Measurements from ENCODE around the gene MX2. TPM values are rescaled to one million over a fixed set of nuclear protein-coding genes. Genes with fewer than 3 reads are reported as not detected.

Gene MX2
- total and polyA plus RNA-seq, 2 donors (not counting 3 experiments of a cell fraction or from before 2014, with no cell fraction given) = 0.01 TPM; not detected in 1

DNA sequence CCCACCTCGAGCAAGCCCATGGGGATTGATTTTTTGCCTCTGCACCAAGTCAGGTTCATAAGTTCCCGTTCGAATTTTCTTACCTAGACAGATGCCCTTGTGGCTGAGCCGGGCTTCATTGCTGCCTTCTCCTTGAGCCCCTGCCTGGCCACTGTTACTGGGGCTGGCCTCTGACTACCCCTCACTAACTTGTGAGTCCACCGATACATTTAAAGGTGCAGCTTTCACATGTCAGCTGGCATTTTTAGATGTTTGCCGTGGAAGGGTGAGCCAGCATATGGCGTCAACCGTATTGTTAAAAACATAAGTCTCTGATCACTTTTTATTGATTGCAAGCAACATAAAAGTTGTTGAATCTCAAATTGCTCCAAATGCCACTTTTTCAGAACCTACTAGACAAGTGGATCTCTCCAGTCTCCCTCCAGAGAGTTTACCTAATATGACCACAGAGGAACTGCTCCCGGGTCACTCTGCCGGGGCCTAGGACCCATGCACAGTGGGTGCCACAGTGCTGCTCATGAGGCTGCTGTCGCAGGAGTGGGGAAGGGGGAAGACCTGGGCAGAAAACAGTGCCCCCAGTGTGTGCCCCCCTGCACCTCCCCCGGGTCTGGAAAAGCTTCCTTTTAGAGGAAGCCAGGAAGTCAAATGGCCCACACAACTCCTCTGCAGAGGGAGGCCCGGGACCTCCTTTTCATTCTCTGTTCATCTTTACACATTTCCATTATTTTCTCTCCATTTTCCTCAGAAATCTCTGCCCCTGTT lies 83.1 kb downstream of the MX2 start:
- Histone ChIP-seq H3K4me3 (replicated peaks in 1 of 3; ENCODE audit: insufficient read depth in 1 of 3, low read depth in 1 of 3, low read length in 3 of 3) (no peak overlapping the region), H3K27ac (ENCODE audit: insufficient read depth, low read depth, low read length) (no peak overlapping the region), H3K27me3 (ENCODE audit: control insufficient read depth in 2 of 2, insufficient read depth in 2 of 2, low read length in 2 of 2) (no peaks in the 10 kb centered on the region), H3K4me1 (ENCODE audit: control insufficient read depth, extremely low read depth, insufficient read depth, low read length) (no peaks in the 10 kb centered on the region), H4K20me1 (replicated peaks; ENCODE audit: control insufficient read depth, extremely low read depth, insufficient read depth, low read length) (no peaks in the 10 kb centered on the region), H2AFZ (ENCODE audit: low read depth, low read length) (no peak overlapping the region), H3K4me2 (ENCODE audit: insufficient read depth, low read length) (no peak overlapping the region), H3K9ac (replicated peaks; ENCODE audit: extremely low read depth, insufficient read depth, low read length) (no peak overlapping the region), H3K9me3 (replicated peaks; ENCODE audit: control insufficient read depth, insufficient read depth, low read length) (no peaks in the 10 kb centered on the region), H3K79me2 (ENCODE audit: control insufficient read depth, insufficient read depth, low read length) (no peaks in the 10 kb centered on the region), H3K36me3 (ENCODE audit: control insufficient read depth in 2 of 2, extremely low read depth in 1 of 2, insufficient read depth in 2 of 2, low read length in 2 of 2) (no peaks in the 10 kb centered on the region), H3K9me1 (replicated peaks; ENCODE audit: control insufficient read depth, extremely low read depth, insufficient read depth, low read length) (no peaks in the 10 kb centered on the region)
- POLR2A ChIA-PET = no interaction called here
- DNase-seq (ENCODE audit: low read depth, low spot score) (no peak), FAIRE-seq (no peak)
- intact Hi-C loops (cut with micrococcal nuclease) = no loop called here
- CTCF ChIA-PET = interaction anchor here (1.1 kb wide), 2 partner anchors 12 to 162 kb away, joined by 3 read pairs; no protein-coding TSS in a partner anchor
- no peak for TF ChIP-seq POLR2AphosphoS5 (IDR thresholded peaks at IDR 0.05; ENCODE audit: insufficient read depth, low read depth, low read length)
- TF ChIP-seq, protein P1, sequence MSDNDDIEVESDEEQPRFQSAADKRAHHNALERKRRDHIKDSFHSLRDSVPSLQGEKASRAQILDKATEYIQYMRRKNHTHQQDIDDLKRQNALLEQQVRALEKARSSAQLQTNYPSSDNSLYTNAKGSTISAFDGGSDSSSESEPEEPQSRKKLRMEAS (IDR thresholded peaks at IDR 0.05; ENCODE audit: insufficient read depth, insufficient read length) = no peak
- no peak for TF ChIP-seq POLR2A (IDR thresholded peaks at IDR 0.05; ENCODE audit: low read depth, low read length)
- no peak for TF ChIP-seq EZH2 (IDR thresholded peaks at IDR 0.05; ENCODE audit: borderline replicate concordance, low read depth, low read length, severe bottlenecking)
- no peak for TF ChIP-seq FOS (IDR thresholded peaks at IDR 0.05; ENCODE audit: borderline replicate concordance, insufficient read depth, low read length)
- TF ChIP-seq JUN (IDR thresholded peaks at IDR 0.05; ENCODE audit: borderline replicate concordance, insufficient read depth, insufficient read length, low read depth) = no peak
- TF ChIP-seq GATA2 (IDR thresholded peaks at IDR 0.05; ENCODE audit: insufficient read depth, insufficient read length, low read depth, low read length) = no peak
- TF ChIP-seq MYC (IDR thresholded peaks at IDR 0.05; ENCODE audit: low read depth, low read length) = no peak
- no peak for TF ChIP-seq CTCF (IDR thresholded peaks at IDR 0.05; ENCODE audit: extremely low read depth in 1 of 2, insufficient read depth in 1 of 2, low read depth in 1 of 2, low read length in 2 of 2)
- BruUV-seq (replicated peaks) = no TSS peak
- dilution Hi-C loops (cut with MboI; ENCODE audit: extremely low pct_ligation_motif_present, low sequenced_read_pairs) = no loop called here

Measured in endothelial cell of umbilical vein (primary cell).